CD4-positive, CD25-positive, alpha-beta regulatory T cell (primary cell): ENCODE data around the gene KCNH2. TPM values are rescaled to one million over a fixed set of nuclear protein-coding genes. Genes with fewer than 3 reads are reported as not detected.

ENCODE experiments used
- ATAC-seq, 2 donors: fragments of 150-1000 bp; cut with Tn5 transposase; one replicate each; pipeline ENCODE4 v1.10.0; 2021; ENCODE audit warnings: low read depth in 2 of 2, moderate number of reproducible peaks in 2 of 2, moderate library complexity in 1 of 2
- DNase-seq, 3 donors: peaks; one replicate each; pipeline versions ENCODE4 v3.0.0 to v3.0.0-alpha.2; 2012 to 2022; ENCODE audit warnings: mixed read lengths in 1 of 3
- H3K27ac ChIP-seq: one replicate; pipeline ENCODE4 v1.7.0; 2013; ENCODE audit warnings: mild to moderate bottlenecking, low read length; ENCODE audit not compliant: insufficient read depth, poor library complexity, severe bottlenecking
- H3K27me3 ChIP-seq: one replicate; pipeline ENCODE4 v1.7.0; 2013; ENCODE audit warnings: low read length; ENCODE audit not compliant: control insufficient read depth, insufficient read depth
- H3K36me3 ChIP-seq: one replicate; pipeline ENCODE4 v1.7.0; 2013; ENCODE audit warnings: mild to moderate bottlenecking, low read length, moderate library complexity; ENCODE audit not compliant: control insufficient read depth, insufficient read depth
- H3K4me1 ChIP-seq: 2 replicates; pipeline ENCODE4 v1.7.0; 2013; ENCODE audit warnings: mild to moderate bottlenecking, low read length; ENCODE audit not compliant: insufficient read depth, control insufficient read depth, poor library complexity, severe bottlenecking
- H3K4me3 ChIP-seq: one replicate; pipeline ENCODE4 v1.7.0; 2013; ENCODE audit warnings: low read depth, mild to moderate bottlenecking, low read length, moderate library complexity
- H3K9me3 ChIP-seq, 2 experiments: 1 replicate in 1 of 2; 2 replicates in 1 of 2; pipeline ENCODE4 v1.7.0; 2013; ENCODE audit warnings: low read length in 2 of 2, mild to moderate bottlenecking in 1 of 2, moderate library complexity in 1 of 2; ENCODE audit not compliant: control insufficient read depth in 2 of 2
- H3K27ac Mint-ChIP-seq, 3 donors: one replicate each; pipeline ENCODE4 v1.8.0; 2020 to 2022; ENCODE audit warnings: mild to moderate bottlenecking in 3 of 3, mixed read lengths in 3 of 3, moderate library complexity in 2 of 3
- H3K27me3 Mint-ChIP-seq: one replicate; pipeline ENCODE4 v1.8.0; 2022; ENCODE audit warnings: mild to moderate bottlenecking, mixed read lengths
- H3K36me3 Mint-ChIP-seq: one replicate; pipeline ENCODE4 v1.8.0; 2020; ENCODE audit warnings: mixed read lengths
- H3K4me1 Mint-ChIP-seq, 4 donors: one replicate each; pipeline ENCODE4 v1.8.0; 2020 to 2022; ENCODE audit warnings: mixed read lengths in 4 of 4, mild to moderate bottlenecking in 1 of 4
- H3K4me3 Mint-ChIP-seq, 4 donors: one replicate each; pipeline ENCODE4 v1.8.0; 2020 to 2022; ENCODE audit warnings: mild to moderate bottlenecking in 4 of 4, mixed read lengths in 4 of 4, moderate library complexity in 3 of 4
- H3K9me3 Mint-ChIP-seq, 7 donors: one replicate each; pipeline ENCODE4 v1.8.0; 2020 to 2022; ENCODE audit warnings: mixed read lengths in 7 of 7, mild to moderate bottlenecking in 3 of 7, moderate library complexity in 2 of 7
- polyA plus RNA-seq, 4 donors: library from polyadenylated mRNA; unstranded; fragments of 300-500 nt; fragmentation: Illumina TruSeq; gene quantifications; one replicate each; pipeline ENCODE4 v1.2.3, GENCODE V29; 2021
- total RNA-seq: library from RNA; stranded (reverse); gene quantifications from one replicate; pipeline ENCODE4 v1.2.3, GENCODE V29; 2022

The KCNH2 gene
- total and polyA plus RNA-seq, 5 donors from 2014 or later: 0.83 to 3.5 (median 1.6) TPM

GRCh38 chr7:150983893-150984368 lies 5.8 kb upstream of the KCNH2 start:
- no peaks in the 10 kb centered on the region for H3K36me3 ChIP-seq
- no peak overlapping the region for H3K4me3 ChIP-seq
- H3K27ac ChIP-seq: no peak overlapping the region
- peaks cover 69% of the 10 kb centered on the region for H3K27me3 Mint-ChIP-seq
- no peak for ATAC-seq
- DNase-seq: peak; percentile 19 to 48 (median 37)
- no peak overlapping the region for H3K27ac Mint-ChIP-seq
- H3K4me1 ChIP-seq: peaks cover 28% of the 10 kb centered on the region
- no peaks in the 10 kb centered on the region for H3K9me3 ChIP-seq
- no peak overlapping the region for H3K4me3 Mint-ChIP-seq
- peaks cover 4 to 33% (median 21%) of the 10 kb centered on the region in 4 donors for H3K4me1 Mint-ChIP-seq
- peaks cover 8% of the 10 kb centered on the region for H3K27me3 ChIP-seq
- H3K9me3 Mint-ChIP-seq: peaks cover 0 to 6% (median 0%) of the 10 kb centered on the region in 7 donors
- no peaks in the 10 kb centered on the region for H3K36me3 Mint-ChIP-seq

- no peaks in the 10 kb centered on the region for H3K36me3 Mint-ChIP-seq
- Histone ChIP-seq H3K4me3 (no peak overlapping the region), H3K36me3 (no peaks in the 10 kb centered on the region), H3K4me1 (peaks cover 24% of the 10 kb centered on the region), H3K27me3 (peaks cover 8% of the 10 kb centered on the region), H3K27ac (no peak overlapping the region), H3K9me3 (no peaks in the 10 kb centered on the region)
- DNase-seq: no peak
- peaks cover 0 to 6% (median 0%) of the 10 kb centered on the region in 7 donors for H3K9me3 Mint-ChIP-seq
- no peak overlapping the region for H3K27ac Mint-ChIP-seq
- peaks cover 66% of the 10 kb centered on the region for H3K27me3 Mint-ChIP-seq
- peak overlapping the region in 1 of 4 donors; percentile 61 for H3K4me3 Mint-ChIP-seq
- H3K4me1 Mint-ChIP-seq: peaks cover 0 to 27% (median 16%) of the 10 kb centered on the region in 4 donors
- ATAC-seq: no peak
Observed at GRCh38 chr7:150982351-150982750, 4.2 kb upstream of the KCNH2 start.

GRCh38 chr7:150981644-150982043 lies 3.5 kb upstream of the KCNH2 start:
- Mint-ChIP-seq H3K9me3 (peaks cover 0 to 6% (median 0%) of the 10 kb centered on the region in 7 donors), H3K27ac (no peak overlapping the region), H3K27me3 (peaks cover 73% of the 10 kb centered on the region), H3K36me3 (no peaks in the 10 kb centered on the region), H3K4me3 (peak overlapping the region in 1 of 4 donors; percentile 61), H3K4me1 (peaks cover 0 to 34% (median 23%) of the 10 kb centered on the region in 4 donors)
- H3K4me1 ChIP-seq: peaks cover 30% of the 10 kb centered on the region
- ATAC-seq (no peak), DNase-seq (no peak)
- no peak overlapping the region for H3K4me3 ChIP-seq
- H3K36me3 ChIP-seq: no peaks in the 10 kb centered on the region
- peaks cover 15% of the 10 kb centered on the region for H3K27me3 ChIP-seq
- H3K9me3 ChIP-seq: no peaks in the 10 kb centered on the region
- no peak overlapping the region for H3K27ac ChIP-seq

GRCh38 chr7:150980663-150981062 lies 2.5 kb upstream of the KCNH2 start:
- Mint-ChIP-seq H3K4me3 (peak overlapping the region in 1 of 4 donors; percentile 61), H3K36me3 (no peaks in the 10 kb centered on the region), H3K27ac (no peak overlapping the region), H3K4me1 (peaks cover 0 to 36% (median 20%) of the 10 kb centered on the region in 4 donors), H3K27me3 (peaks cover 68% of the 10 kb centered on the region), H3K9me3 (peaks cover 0 to 6% (median 0%) of the 10 kb centered on the region in 7 donors)
- Histone ChIP-seq H3K27me3 (peaks cover 15% of the 10 kb centered on the region), H3K4me3 (no peak overlapping the region), H3K27ac (no peak overlapping the region), H3K4me1 (peaks cover 34% of the 10 kb centered on the region), H3K36me3 (no peaks in the 10 kb centered on the region), H3K9me3 (no peaks in the 10 kb centered on the region)
- DNase-seq (no peak), ATAC-seq (no peak)

- Mint-ChIP-seq H3K36me3 (no peaks in the 10 kb centered on the region), H3K27ac (no peak overlapping the region), H3K4me1 (peaks cover 0 to 37% (median 22%) of the 10 kb centered on the region in 4 donors), H3K27me3 (peaks cover 68% of the 10 kb centered on the region), H3K4me3 (peak overlapping the region; percentile 22 to 76 (median 48)), H3K9me3 (peaks cover 0 to 6% (median 0%) of the 10 kb centered on the region in 7 donors)
- Histone ChIP-seq H3K27me3 (peaks cover 15% of the 10 kb centered on the region), H3K27ac (no peak overlapping the region), H3K9me3 (no peaks in the 10 kb centered on the region), H3K36me3 (no peaks in the 10 kb centered on the region), H3K4me1 (peaks cover 42% of the 10 kb centered on the region), H3K4me3 (no peak overlapping the region)
- DNase-seq (no peak), ATAC-seq (no peak)
Observed at GRCh38 chr7:150979713-150980390, 1.7 kb upstream of the KCNH2 start.

- H3K9me3 ChIP-seq: no peaks in the 10 kb centered on the region
- peaks cover 57% of the 10 kb centered on the region for H3K4me1 ChIP-seq
- no peak overlapping the region for H3K4me3 ChIP-seq
- Mint-ChIP-seq H3K27me3 (peaks cover 46% of the 10 kb centered on the region), H3K4me1 (peaks cover 0 to 59% (median 25%) of the 10 kb centered on the region in 4 donors), H3K27ac (peak overlapping the region in 2 of 3 donors; percentile 82 to 87), H3K36me3 (no peaks in the 10 kb centered on the region), H3K9me3 (peaks cover 0 to 6% (median 0%) of the 10 kb centered on the region in 7 donors), H3K4me3 (peak overlapping the region; percentile 83 to 89 (median 84))
- peaks cover 10% of the 10 kb centered on the region for H3K27me3 ChIP-seq
- no peak for ATAC-seq
- no peak overlapping the region for H3K27ac ChIP-seq
- no peak for DNase-seq
- no peaks in the 10 kb centered on the region for H3K36me3 ChIP-seq
Observed at GRCh38 chr7:150977382-150978125, 567 bp downstream of the KCNH2 start.

- peaks cover 41% of the 10 kb centered on the region for H3K27me3 Mint-ChIP-seq
Observed at GRCh38 chr7:150976529-150977381, 1.4 kb downstream of the KCNH2 start.

More at GRCh38 chr7:150976529-150977381, 1.4 kb downstream of the KCNH2 start:
- Mint-ChIP-seq H3K4me3 (peak overlapping the region; percentile 83 to 92 (median 86)), H3K4me1 (peaks cover 0 to 60% (median 25%) of the 10 kb centered on the region in 4 donors), H3K27ac (peak overlapping the region; percentile 82 to 87 (median 87)), H3K36me3 (no peaks in the 10 kb centered on the region), H3K9me3 (peaks cover 0 to 6% (median 0%) of the 10 kb centered on the region in 7 donors)
- Histone ChIP-seq H3K4me1 (peaks cover 57% of the 10 kb centered on the region), H3K27me3 (peaks cover 10% of the 10 kb centered on the region), H3K27ac (no peak overlapping the region), H3K9me3 (no peaks in the 10 kb centered on the region), H3K36me3 (no peaks in the 10 kb centered on the region), H3K4me3 (no peak overlapping the region)
- ATAC-seq: no peak
- DNase-seq: no peak
